ENCODE results near the gene ATPAF1. TPM values are rescaled to one million over a fixed set of nuclear protein-coding genes. Genes with fewer than 3 reads are reported as not detected.
A peak's percentile ranks its signal among the peaks of the same experiment; 100 is the strongest.
"Not testable (repeated sequence)": the region's sequence is repeated elsewhere in the genome, so short reads cannot be mapped to it uniquely, and the experiment has no call there.

Gene ATPAF1
- total RNA-seq, 1 donor from 2014 or later: 43.0 TPM

GRCh38 chr1:46652321-46653100, 15.7 kb downstream of the ATPAF1 start:
- DNase-seq (ENCODE audit: low spot score) (no peak), ATAC-seq (no peak)

- not testable (repeated sequence) for ATAC-seq; DNase-seq (ENCODE audit: low spot score)
Measured at GRCh38 chr1:46651152-46651551, 17.0 kb downstream of the ATPAF1 start.

- ATAC-seq: no peak
- DNase-seq (ENCODE audit: low spot score): no peak
Measured at GRCh38 chr1:46650491-46650890, 17.7 kb downstream of the ATPAF1 start.

- DNase-seq (ENCODE audit: low spot score): no peak
Measured at GRCh38 chr1:46649764-46650163, 18.4 kb downstream of the ATPAF1 start.

GRCh38 chr1:46647611-46648010, 20.6 kb downstream of the ATPAF1 start:
- ATAC-seq: no peak

More at GRCh38 chr1:46649764-46650163, 18.4 kb downstream of the ATPAF1 start:
- ATAC-seq: no peak

GRCh38 chr1:46646844-46647243, 21.3 kb downstream of the ATPAF1 start:
- no peak for ATAC-seq

More at GRCh38 chr1:46647611-46648010, 20.6 kb downstream of the ATPAF1 start:
- DNase-seq (ENCODE audit: low spot score): no peak

GRCh38 chr1:46646331-46646730, 21.8 kb downstream of the ATPAF1 start:
- DNase-seq (ENCODE audit: low spot score) (no peak), ATAC-seq (no peak)

More at GRCh38 chr1:46646844-46647243, 21.3 kb downstream of the ATPAF1 start:
- no peak for DNase-seq (ENCODE audit: low spot score)

- ATAC-seq: no peak
Measured at GRCh38 chr1:46645815-46646214, 22.3 kb downstream of the ATPAF1 start.

GRCh38 chr1:46643368-46643775, 24.8 kb downstream of the ATPAF1 start:
- ATAC-seq (peak; percentile 82), DNase-seq (ENCODE audit: low spot score) (no peak)

More at GRCh38 chr1:46645815-46646214, 22.3 kb downstream of the ATPAF1 start:
- DNase-seq (ENCODE audit: low spot score): no peak

- ATAC-seq (no peak), DNase-seq (ENCODE audit: low spot score) (no peak)
Measured at GRCh38 chr1:46642115-46642680, 26.0 kb downstream of the ATPAF1 start.

GRCh38 chr1:46639547-46639946, 28.6 kb downstream of the ATPAF1 start:
- no peak for DNase-seq (ENCODE audit: low spot score)

GRCh38 chr1:46638921-46639320, 29.2 kb downstream of the ATPAF1 start:
- DNase-seq (ENCODE audit: low spot score) (no peak), ATAC-seq (no peak)

More at GRCh38 chr1:46639547-46639946, 28.6 kb downstream of the ATPAF1 start:
- ATAC-seq: no peak

GRCh38 chr1:46637444-46638083, 30.6 kb downstream of the ATPAF1 start:
- DNase-seq (ENCODE audit: low spot score) (no peak), ATAC-seq (no peak)

GRCh38 chr1:46635205-46635604, 33.0 kb downstream of the ATPAF1 start:
- no peak for ATAC-seq
- no peak for DNase-seq (ENCODE audit: low spot score)

- no peak for DNase-seq (ENCODE audit: low spot score)
- ATAC-seq: no peak
Measured at GRCh38 chr1:46630719-46631118, 37.4 kb downstream of the ATPAF1 start.

- no peak for ATAC-seq
- no peak for DNase-seq (ENCODE audit: low spot score)
Measured at GRCh38 chr1:46623743-46624644, 44.2 kb downstream of the ATPAF1 start.

GRCh38 chr1:46622344-46622743, 45.8 kb downstream of the ATPAF1 start:
- DNase-seq (ENCODE audit: low spot score) (no peak), ATAC-seq (peak; percentile 87)

- DNase-seq (ENCODE audit: low spot score) (no peak), ATAC-seq (no peak)
Measured at GRCh38 chr1:46621930-46622329, 46.2 kb downstream of the ATPAF1 start.

GRCh38 chr1:46619656-46620258, 48.4 kb downstream of the ATPAF1 start:
- no peak for DNase-seq (ENCODE audit: low spot score)
- no peak for ATAC-seq

- DNase-seq (ENCODE audit: low spot score) (no peak), ATAC-seq (no peak)
Measured at GRCh38 chr1:46618754-46619415, 49.3 kb downstream of the ATPAF1 start.

Measured in left lobe of liver (tissue), 2 donors.